HepG2 (cell line): ENCODE results near the gene STX2. TPM values are rescaled to one million over a fixed set of nuclear protein-coding genes. Genes with fewer than 3 reads are reported as not detected.
A peak's percentile ranks its signal among the peaks of the same experiment; 100 is the strongest.

Experiments used
- CEBPB ChIP-seq: IDR thresholded peaks from 2 replicates; pipeline ENCODE4 v1.6.1; 2011; ENCODE audit warnings: low read depth, low read length, improper control_type of control experiment, borderline replicate concordance
- DR1 ChIP-seq: sonication (generic); formaldehyde crosslinking; IDR thresholded peaks from 2 replicates; pipeline ENCODE4 v1.8.0; 2021; ENCODE audit warnings: mild to moderate bottlenecking, missing genetic modification reagents, inconsistent platforms
- ETV5 ChIP-seq: IDR thresholded peaks from 2 replicates; pipeline ENCODE4 v1.6.1; 2018; ENCODE audit warnings: missing biosample characterization, missing genetic modification reagents, inconsistent platforms, borderline replicate concordance
- GFI1 ChIP-seq: sonication (generic); formaldehyde crosslinking; IDR thresholded peaks from 2 replicates; pipeline ENCODE4 v1.5.0; 2020; ENCODE audit warnings: missing genetic modification reagents, mild to moderate bottlenecking, borderline replicate concordance
- HMGA1 ChIP-seq: sonication (generic); formaldehyde crosslinking; conservative IDR thresholded peaks from 2 replicates; pipeline ENCODE4 v1.4.0; 2020; ENCODE audit warnings: missing genetic modification reagents
- KDM6A ChIP-seq: IDR thresholded peaks from 2 replicates; pipeline ENCODE4 v1.6.1; 2016; ENCODE audit warnings: low read depth
- KLF15 ChIP-seq: sonication (generic); formaldehyde crosslinking; IDR thresholded peaks from 2 replicates; pipeline ENCODE4 v1.8.1; 2023; ENCODE audit warnings: borderline replicate concordance, mild to moderate bottlenecking, inconsistent platforms, missing genetic modification reagents, mixed read lengths
- MAF1 ChIP-seq: sonication (generic); formaldehyde crosslinking; IDR thresholded peaks from 2 replicates; pipeline ENCODE4 v1.5.0; 2020; ENCODE audit warnings: missing genetic modification reagents, borderline replicate concordance
- MEIS1 ChIP-seq: sonication (generic); formaldehyde crosslinking; IDR thresholded peaks from 2 replicates; pipeline ENCODE4 v1.9.0; 2021; ENCODE audit warnings: mild to moderate bottlenecking, missing genetic modification reagents, moderate library complexity, borderline replicate concordance
- NFYC ChIP-seq: IDR thresholded peaks from 2 replicates; pipeline ENCODE4 v1.6.1; 2016; ENCODE audit warnings: missing genetic modification reagents, missing compliant biosample characterization
- PAWR ChIP-seq: sonication (generic); formaldehyde crosslinking; IDR thresholded peaks from 2 replicates; pipeline ENCODE4 v1.4.0; 2020; ENCODE audit warnings: missing genetic modification reagents, mild to moderate bottlenecking, borderline replicate concordance
- POLR2A ChIP-seq, 2 experiments: IDR thresholded peaks; 2 replicates each; pipeline ENCODE4 v1.6.1; 2011; ENCODE audit warnings: low read depth in 2 of 2, low read length in 2 of 2, mild to moderate bottlenecking in 1 of 2, moderate library complexity in 1 of 2; ENCODE audit not compliant: insufficient read depth in 1 of 2
- PRPF4 ChIP-seq: fragments of 200-400 bp; formaldehyde crosslinking; IDR thresholded peaks from 2 replicates; pipeline ENCODE4 v1.6.1; 2016; ENCODE audit warnings: low read length, low read depth; ENCODE audit not compliant: poor library complexity, severe bottlenecking
- XBP1 ChIP-seq: sonication (generic); formaldehyde crosslinking; IDR thresholded peaks from 2 replicates; pipeline ENCODE4 v1.5.0; 2020; ENCODE audit warnings: missing genetic modification reagents
- ZNF530 ChIP-seq: sonication (generic); formaldehyde crosslinking; IDR thresholded peaks from 2 replicates; pipeline ENCODE4 v1.5.0; 2020; ENCODE audit warnings: low read depth, mild to moderate bottlenecking, missing genetic modification reagents
- ZNF766 ChIP-seq: sonication (generic); formaldehyde crosslinking; IDR thresholded peaks from 2 replicates; pipeline ENCODE4 v1.5.0; 2020; ENCODE audit warnings: missing genetic modification reagents, borderline replicate concordance
- ZNF775 ChIP-seq: sonication (generic); formaldehyde crosslinking; IDR thresholded peaks from 2 replicates; pipeline ENCODE4 v1.4.0; 2020; ENCODE audit warnings: missing genetic modification reagents, mild to moderate bottlenecking, moderate library complexity, borderline replicate concordance
- polyA plus RNA-seq, 8 experiments: library from polyadenylated mRNA; depleted of rRNA in 3 of 8; stranded (reverse) in 7 of 8; unstranded in 1 of 8; fragments of >200 nt; fragmentation: Illumina TruSeq in 4 of 8; extraction: Trizol in 4 of 8; gene quantifications; 2 replicates each; pipeline versions ENCODE4 v1.2.1 to v1.2.3, GENCODE V29; 2011 to 2016; ENCODE audit warnings: low read depth in 4 of 8, missing spikeins in 1 of 8, mixed read lengths in 1 of 8; ENCODE audit not compliant: insufficient read depth in 1 of 8
- total RNA-seq, 5 experiments: library from RNA; depleted of rRNA; stranded (reverse); fragments of >200 nt; fragmentation: Illumina TruSeq; extraction: Trizol; gene quantifications; 2 replicates each; pipeline ENCODE4 v1.2.3, GENCODE V29; 2016; ENCODE audit warnings: low read depth in 1 of 5
- TF ChIP-seq, protein P1 (sequence below): fragments of 450-650 bp; IDR thresholded peaks from 2 replicates; pipeline ENCODE4 v1.6.1; 2016
- TF ChIP-seq, protein P2 (sequence below): IDR thresholded peaks from 2 replicates; pipeline ENCODE4 v1.6.1; 2012; ENCODE audit warnings: low read length, improper control_type of control experiment
- TF ChIP-seq, protein P3 (sequence below): IDR thresholded peaks from 2 replicates; pipeline ENCODE4 v1.6.1; 2016
- TF ChIP-seq, protein P4 (sequence below): sonication (generic); formaldehyde crosslinking; IDR thresholded peaks from 2 replicates; pipeline ENCODE4; 2020; ENCODE audit warnings: missing genetic modification reagents, mild to moderate bottlenecking, borderline replicate concordance

Gene STX2
- total and polyA plus RNA-seq, 2 of the 13 experiments (the other 11 are each of a cell fraction or from before 2014, with no cell fraction given): 13.4 to 25.1 TPM

DNA sequence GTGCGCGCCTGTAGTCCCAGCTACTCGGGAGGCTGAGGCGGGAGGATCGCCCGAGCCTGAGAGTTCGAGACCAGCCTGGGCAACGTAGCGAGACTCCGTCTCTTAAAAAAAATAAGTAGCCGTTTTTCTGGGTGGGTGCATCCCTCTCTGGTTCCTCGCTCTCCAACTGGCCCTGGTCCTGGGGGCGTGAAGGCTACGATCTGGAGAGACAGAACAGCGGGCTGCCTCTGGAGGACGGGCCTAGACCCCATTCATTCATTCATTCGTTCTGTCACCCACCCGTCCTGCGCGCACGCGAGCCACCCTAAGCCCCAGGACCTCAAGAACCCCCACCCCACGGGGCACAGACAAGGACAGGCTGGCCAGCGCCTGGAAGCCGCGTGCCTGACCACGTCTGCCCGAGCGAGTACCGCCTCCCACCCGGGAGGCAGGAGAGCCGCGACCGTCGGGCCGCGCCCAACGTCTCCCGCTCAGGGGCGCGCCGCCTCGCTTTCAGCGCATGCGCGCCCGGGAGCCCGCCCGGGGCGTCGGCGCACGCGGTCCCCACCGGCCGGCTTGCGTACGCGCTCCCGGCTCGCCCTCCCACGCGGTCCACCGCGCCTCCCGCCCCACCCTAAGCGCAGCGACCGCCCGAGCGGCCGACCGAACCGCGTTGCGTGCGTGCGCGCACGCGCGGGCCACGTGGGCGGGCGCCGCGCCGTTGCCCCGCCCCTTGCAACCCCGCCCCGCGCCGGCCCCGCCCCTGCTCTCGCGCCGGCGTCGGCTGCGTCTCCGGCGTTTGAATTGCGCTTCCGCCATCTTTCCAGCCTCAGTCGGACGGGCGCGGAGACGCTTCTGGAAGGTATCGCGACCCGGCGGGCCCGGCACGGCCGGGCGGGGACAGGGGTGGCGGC lies 32.5 kb upstream of the STX2 start, which contains the start of gene RAN (continued):
- no peak for TF ChIP-seq ZNF530 (CRISPR knock-in tag)
- TF ChIP-seq ZNF775 (CRISPR knock-in tag): no peak
- TF ChIP-seq CEBPB: no peak
- TF ChIP-seq PRPF4: no peak
- TF ChIP-seq KLF15 (CRISPR knock-in tag): peak; percentile 76; the same call in 1 of the 2 replicates
- no peak for TF ChIP-seq NFYC
- TF ChIP-seq HMGA1 (CRISPR knock-in tag): no peak
- TF ChIP-seq KDM6A (CRISPR knock-in tag): no peak
- TF ChIP-seq PAWR (CRISPR knock-in tag): no peak
- TF ChIP-seq, protein P1, sequence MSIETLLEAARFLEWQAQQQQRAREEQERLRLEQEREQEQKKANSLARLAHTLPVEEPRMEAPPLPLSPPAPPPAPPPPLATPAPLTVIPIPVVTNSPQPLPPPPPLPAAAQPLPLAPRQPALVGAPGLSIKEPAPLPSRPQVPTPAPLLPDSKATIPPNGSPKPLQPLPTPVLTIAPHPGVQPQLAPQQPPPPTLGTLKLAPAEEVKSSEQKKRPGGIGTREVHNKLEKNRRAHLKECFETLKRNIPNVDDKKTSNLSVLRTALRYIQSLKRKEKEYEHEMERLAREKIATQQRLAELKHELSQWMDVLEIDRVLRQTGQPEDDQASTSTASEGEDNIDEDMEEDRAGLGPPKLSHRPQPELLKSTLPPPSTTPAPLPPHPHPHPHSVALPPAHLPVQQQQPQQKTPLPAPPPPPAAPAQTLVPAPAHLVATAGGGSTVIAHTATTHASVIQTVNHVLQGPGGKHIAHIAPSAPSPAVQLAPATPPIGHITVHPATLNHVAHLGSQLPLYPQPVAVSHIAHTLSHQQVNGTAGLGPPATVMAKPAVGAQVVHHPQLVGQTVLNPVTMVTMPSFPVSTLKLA: no peak
- no peak for TF ChIP-seq ETV5
- TF ChIP-seq POLR2A (IDR thresholded peaks at IDR 0.05; ENCODE audit: insufficient read depth in 1 of 2, low read depth in 2 of 2, low read length in 2 of 2): peak; percentile 62 to 75
- TF ChIP-seq, protein P2, sequence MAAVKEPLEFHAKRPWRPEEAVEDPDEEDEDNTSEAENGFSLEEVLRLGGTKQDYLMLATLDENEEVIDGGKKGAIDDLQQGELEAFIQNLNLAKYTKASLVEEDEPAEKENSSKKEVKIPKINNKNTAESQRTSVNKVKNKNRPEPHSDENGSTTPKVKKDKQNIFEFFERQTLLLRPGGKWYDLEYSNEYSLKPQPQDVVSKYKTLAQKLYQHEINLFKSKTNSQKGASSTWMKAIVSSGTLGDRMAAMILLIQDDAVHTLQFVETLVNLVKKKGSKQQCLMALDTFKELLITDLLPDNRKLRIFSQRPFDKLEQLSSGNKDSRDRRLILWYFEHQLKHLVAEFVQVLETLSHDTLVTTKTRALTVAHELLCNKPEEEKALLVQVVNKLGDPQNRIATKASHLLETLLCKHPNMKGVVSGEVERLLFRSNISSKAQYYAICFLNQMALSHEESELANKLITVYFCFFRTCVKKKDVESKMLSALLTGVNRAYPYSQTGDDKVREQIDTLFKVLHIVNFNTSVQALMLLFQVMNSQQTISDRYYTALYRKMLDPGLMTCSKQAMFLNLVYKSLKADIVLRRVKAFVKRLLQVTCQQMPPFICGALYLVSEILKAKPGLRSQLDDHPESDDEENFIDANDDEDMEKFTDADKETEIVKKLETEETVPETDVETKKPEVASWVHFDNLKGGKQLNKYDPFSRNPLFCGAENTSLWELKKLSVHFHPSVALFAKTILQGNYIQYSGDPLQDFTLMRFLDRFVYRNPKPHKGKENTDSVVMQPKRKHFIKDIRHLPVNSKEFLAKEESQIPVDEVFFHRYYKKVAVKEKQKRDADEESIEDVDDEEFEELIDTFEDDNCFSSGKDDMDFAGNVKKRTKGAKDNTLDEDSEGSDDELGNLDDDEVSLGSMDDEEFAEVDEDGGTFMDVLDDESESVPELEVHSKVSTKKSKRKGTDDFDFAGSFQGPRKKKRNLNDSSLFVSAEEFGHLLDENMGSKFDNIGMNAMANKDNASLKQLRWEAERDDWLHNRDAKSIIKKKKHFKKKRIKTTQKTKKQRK: no peak
- TF ChIP-seq, protein P3, sequence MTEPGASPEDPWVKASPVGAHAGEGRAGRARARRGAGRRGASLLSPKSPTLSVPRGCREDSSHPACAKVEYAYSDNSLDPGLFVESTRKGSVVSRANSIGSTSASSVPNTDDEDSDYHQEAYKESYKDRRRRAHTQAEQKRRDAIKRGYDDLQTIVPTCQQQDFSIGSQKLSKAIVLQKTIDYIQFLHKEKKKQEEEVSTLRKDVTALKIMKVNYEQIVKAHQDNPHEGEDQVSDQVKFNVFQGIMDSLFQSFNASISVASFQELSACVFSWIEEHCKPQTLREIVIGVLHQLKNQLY: 0 out of 2 replicates have a peak, but pooled peaks have one; percentile 20
- TF ChIP-seq, protein P4, sequence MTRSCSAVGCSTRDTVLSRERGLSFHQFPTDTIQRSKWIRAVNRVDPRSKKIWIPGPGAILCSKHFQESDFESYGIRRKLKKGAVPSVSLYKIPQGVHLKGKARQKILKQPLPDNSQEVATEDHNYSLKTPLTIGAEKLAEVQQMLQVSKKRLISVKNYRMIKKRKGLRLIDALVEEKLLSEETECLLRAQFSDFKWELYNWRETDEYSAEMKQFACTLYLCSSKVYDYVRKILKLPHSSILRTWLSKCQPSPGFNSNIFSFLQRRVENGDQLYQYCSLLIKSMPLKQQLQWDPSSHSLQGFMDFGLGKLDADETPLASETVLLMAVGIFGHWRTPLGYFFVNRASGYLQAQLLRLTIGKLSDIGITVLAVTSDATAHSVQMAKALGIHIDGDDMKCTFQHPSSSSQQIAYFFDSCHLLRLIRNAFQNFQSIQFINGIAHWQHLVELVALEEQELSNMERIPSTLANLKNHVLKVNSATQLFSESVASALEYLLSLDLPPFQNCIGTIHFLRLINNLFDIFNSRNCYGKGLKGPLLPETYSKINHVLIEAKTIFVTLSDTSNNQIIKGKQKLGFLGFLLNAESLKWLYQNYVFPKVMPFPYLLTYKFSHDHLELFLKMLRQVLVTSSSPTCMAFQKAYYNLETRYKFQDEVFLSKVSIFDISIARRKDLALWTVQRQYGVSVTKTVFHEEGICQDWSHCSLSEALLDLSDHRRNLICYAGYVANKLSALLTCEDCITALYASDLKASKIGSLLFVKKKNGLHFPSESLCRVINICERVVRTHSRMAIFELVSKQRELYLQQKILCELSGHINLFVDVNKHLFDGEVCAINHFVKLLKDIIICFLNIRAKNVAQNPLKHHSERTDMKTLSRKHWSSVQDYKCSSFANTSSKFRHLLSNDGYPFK (CRISPR knock-in tag): no peak
- TF ChIP-seq XBP1 (CRISPR knock-in tag): no peak
- peak; percentile 92; the same call in 1 of the 2 replicates for TF ChIP-seq ZNF766 (CRISPR knock-in tag)
- TF ChIP-seq GFI1: no peak; the same call in 1 of the 2 replicates
- peak; percentile 51; the same call in 1 of the 2 replicates for TF ChIP-seq DR1 (CRISPR knock-in tag)
- 0 out of 2 replicates have a peak, but pooled peaks have one; percentile 65 for TF ChIP-seq MAF1
- no peak for TF ChIP-seq MEIS1
